ENCODE data around the gene KLHL28.
A peak's percentile ranks its signal among the peaks of the same experiment; 100 is the strongest.

The KLHL28 gene

DNA sequence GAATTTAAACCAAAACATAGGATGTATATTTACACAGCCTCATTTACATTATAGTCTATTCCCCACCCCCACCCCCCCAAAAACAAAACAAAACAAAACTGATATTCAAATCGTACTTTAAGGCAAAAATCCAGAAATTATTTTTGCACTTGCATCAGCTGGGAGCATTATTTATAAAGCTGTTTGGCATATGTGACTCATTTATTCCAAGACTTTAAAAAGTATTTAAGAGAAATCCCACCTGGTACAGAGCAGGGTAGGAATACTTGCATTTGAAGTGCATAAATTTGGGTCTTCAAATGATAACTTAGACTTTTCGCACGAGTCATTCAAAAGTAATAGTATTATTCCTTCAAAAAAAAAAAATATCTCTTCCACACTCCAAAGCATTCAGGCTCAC lies 1.1 kb downstream of the KLHL28 start:
- H3K4me2 ChIP-seq (ENCODE audit: low read length) = peak overlapping the region; percentile 84
- no peak overlapping the region for H2AFZ ChIP-seq (ENCODE audit: low read depth, low read length)
- H3K27ac ChIP-seq (ENCODE audit: low read length) = no peak overlapping the region
- peaks cover 17% of the 10 kb centered on the region for H3K36me3 ChIP-seq (replicated peaks; ENCODE audit: low read depth, low read length)
- no peaks in the 10 kb centered on the region for H3K27me3 ChIP-seq (ENCODE audit: low read depth, low read length)
- peak overlapping the region; percentile 77 for H3K9ac ChIP-seq (ENCODE audit: low read length)
- peaks cover 17% of the 10 kb centered on the region for H4K20me1 ChIP-seq (ENCODE audit: insufficient read depth, low read length)
- H3K79me2 ChIP-seq (ENCODE audit: low read length) = peaks cover 94% of the 10 kb centered on the region
- peaks cover 10% of the 10 kb centered on the region; the same call in 1 of the 2 replicates for H3K9me3 ChIP-seq (ENCODE audit: insufficient read depth, low read length)
- TF ChIP-seq EZH2phosphoT487 (IDR thresholded peaks at IDR 0.05; ENCODE audit: low read depth) = no peak
- TF ChIP-seq, protein P1, sequence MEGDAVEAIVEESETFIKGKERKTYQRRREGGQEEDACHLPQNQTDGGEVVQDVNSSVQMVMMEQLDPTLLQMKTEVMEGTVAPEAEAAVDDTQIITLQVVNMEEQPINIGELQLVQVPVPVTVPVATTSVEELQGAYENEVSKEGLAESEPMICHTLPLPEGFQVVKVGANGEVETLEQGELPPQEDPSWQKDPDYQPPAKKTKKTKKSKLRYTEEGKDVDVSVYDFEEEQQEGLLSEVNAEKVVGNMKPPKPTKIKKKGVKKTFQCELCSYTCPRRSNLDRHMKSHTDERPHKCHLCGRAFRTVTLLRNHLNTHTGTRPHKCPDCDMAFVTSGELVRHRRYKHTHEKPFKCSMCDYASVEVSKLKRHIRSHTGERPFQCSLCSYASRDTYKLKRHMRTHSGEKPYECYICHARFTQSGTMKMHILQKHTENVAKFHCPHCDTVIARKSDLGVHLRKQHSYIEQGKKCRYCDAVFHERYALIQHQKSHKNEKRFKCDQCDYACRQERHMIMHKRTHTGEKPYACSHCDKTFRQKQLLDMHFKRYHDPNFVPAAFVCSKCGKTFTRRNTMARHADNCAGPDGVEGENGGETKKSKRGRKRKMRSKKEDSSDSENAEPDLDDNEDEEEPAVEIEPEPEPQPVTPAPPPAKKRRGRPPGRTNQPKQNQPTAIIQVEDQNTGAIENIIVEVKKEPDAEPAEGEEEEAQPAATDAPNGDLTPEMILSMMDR (IDR thresholded peaks at IDR 0.05; ENCODE audit: low read depth, low read length) = no peak
- H3K4me1 ChIP-seq (ENCODE audit: low read length) = peaks cover 27% of the 10 kb centered on the region
- H3K4me3 ChIP-seq (ENCODE audit: low read length) = peak overlapping the region; percentile 86

DNA sequence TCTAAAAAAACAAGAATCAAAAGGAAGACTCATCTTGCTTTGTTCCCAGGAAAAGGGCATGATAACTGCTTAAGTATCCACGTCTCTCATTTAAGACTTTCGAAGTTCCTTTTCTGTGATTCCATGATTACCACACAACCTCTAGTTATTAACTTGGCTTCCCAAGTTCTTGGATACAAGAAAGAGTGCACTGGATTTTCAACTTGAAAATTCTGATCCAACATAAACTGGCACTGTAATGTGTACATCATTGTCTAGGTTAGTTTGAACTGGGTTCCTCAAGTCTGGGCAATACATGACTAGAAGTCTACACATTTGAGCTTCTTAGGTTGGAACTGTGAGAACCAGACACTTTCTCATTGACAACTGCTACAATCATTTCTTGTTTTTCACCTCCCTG lies 1.6 kb downstream of the KLHL28 start:
- TF ChIP-seq, protein P1 (IDR thresholded peaks at IDR 0.05; ENCODE audit: low read depth, low read length) = no peak
- TF ChIP-seq EZH2phosphoT487 (IDR thresholded peaks at IDR 0.05; ENCODE audit: low read depth) = no peak
- Histone ChIP-seq H3K4me2 (ENCODE audit: low read length) (peak overlapping the region; percentile 84), H3K9ac (ENCODE audit: low read length) (peak overlapping the region; percentile 77), H2AFZ (ENCODE audit: low read depth, low read length) (no peak overlapping the region), H3K27ac (ENCODE audit: low read length) (no peak overlapping the region), H4K20me1 (ENCODE audit: insufficient read depth, low read length) (peaks cover 17% of the 10 kb centered on the region), H3K4me3 (ENCODE audit: low read length) (peak overlapping the region; percentile 86), H3K4me1 (ENCODE audit: low read length) (peaks cover 27% of the 10 kb centered on the region), H3K9me3 (ENCODE audit: insufficient read depth, low read length) (peaks cover 10% of the 10 kb centered on the region; the same call in 1 of the 2 replicates), H3K27me3 (ENCODE audit: low read depth, low read length) (no peaks in the 10 kb centered on the region), H3K79me2 (ENCODE audit: low read length) (peaks cover 93% of the 10 kb centered on the region), H3K36me3 (replicated peaks; ENCODE audit: low read depth, low read length) (peaks cover 17% of the 10 kb centered on the region)

DNA sequence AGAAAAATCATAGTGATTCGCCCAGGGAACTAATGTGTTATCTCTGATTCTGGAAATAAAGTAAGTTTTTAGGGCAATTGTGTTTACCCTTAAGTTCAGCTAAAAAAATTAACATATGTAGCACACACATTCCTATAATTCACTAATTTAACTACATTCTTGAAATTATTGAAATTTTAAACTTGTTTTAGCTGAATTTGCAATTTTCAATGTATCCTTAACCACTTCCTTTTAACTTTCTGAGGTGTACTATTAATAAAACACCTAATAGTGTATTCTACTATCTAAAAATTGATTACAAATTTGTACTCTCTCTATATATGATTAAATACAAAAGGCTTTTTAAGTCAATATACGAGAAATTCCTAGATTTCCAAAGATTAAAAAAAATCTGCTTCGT lies 2.2 kb downstream of the KLHL28 start:
- no peak for TF ChIP-seq EZH2phosphoT487 (IDR thresholded peaks at IDR 0.05; ENCODE audit: low read depth)
- TF ChIP-seq, protein P1 (IDR thresholded peaks at IDR 0.05; ENCODE audit: low read depth, low read length) = no peak
- H3K27me3 ChIP-seq (ENCODE audit: low read depth, low read length) = no peaks in the 10 kb centered on the region
- peak overlapping the region; percentile 77; the same call in 1 of the 2 replicates for H3K9ac ChIP-seq (ENCODE audit: low read length)
- H3K79me2 ChIP-seq (ENCODE audit: low read length) = peaks cover 91% of the 10 kb centered on the region
- H3K4me2 ChIP-seq (ENCODE audit: low read length) = peak overlapping the region; percentile 84
- peaks cover 20% of the 10 kb centered on the region for H4K20me1 ChIP-seq (ENCODE audit: insufficient read depth, low read length)
- H3K27ac ChIP-seq (ENCODE audit: low read length) = no peak overlapping the region
- H3K36me3 ChIP-seq (replicated peaks; ENCODE audit: low read depth, low read length) = peaks cover 16% of the 10 kb centered on the region
- H3K4me1 ChIP-seq (ENCODE audit: low read length) = peaks cover 26% of the 10 kb centered on the region
- no peak overlapping the region for H2AFZ ChIP-seq (ENCODE audit: low read depth, low read length)
- H3K9me3 ChIP-seq (ENCODE audit: insufficient read depth, low read length) = peaks cover 10% of the 10 kb centered on the region; the same call in 1 of the 2 replicates
- peak overlapping the region; percentile 86 for H3K4me3 ChIP-seq (ENCODE audit: low read length)

DNA sequence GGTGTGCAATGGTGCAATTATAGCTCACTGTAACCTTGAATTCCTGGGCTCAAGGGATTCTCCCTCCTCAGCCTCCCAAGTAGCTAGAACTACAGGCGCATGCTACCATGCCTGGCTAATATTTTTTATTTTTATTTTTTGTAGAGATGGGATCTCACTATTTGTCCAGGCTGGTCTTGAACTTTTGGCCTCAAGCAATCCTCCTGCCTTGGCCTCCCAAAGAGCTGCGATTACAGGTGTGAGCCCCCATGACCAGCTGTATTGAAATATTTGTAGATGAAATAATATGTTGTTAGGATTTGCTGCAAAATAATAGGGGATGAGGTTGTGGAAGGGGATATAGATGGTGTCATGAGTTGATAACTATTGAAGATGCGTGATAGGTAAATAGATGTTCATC lies 4.9 kb downstream of the KLHL28 start:
- Histone ChIP-seq H3K4me2 (ENCODE audit: low read length) (no peak overlapping the region), H3K4me1 (ENCODE audit: low read length) (peaks cover 15% of the 10 kb centered on the region), H3K9me3 (ENCODE audit: insufficient read depth, low read length) (no peaks in the 10 kb centered on the region), H3K27ac (ENCODE audit: low read length) (no peak overlapping the region), H3K27me3 (ENCODE audit: low read depth, low read length) (no peaks in the 10 kb centered on the region), H4K20me1 (ENCODE audit: insufficient read depth, low read length) (peaks cover 17% of the 10 kb centered on the region), H3K79me2 (ENCODE audit: low read length) (peaks cover 74% of the 10 kb centered on the region), H2AFZ (ENCODE audit: low read depth, low read length) (no peak overlapping the region), H3K4me3 (ENCODE audit: low read length) (no peak overlapping the region), H3K9ac (ENCODE audit: low read length) (no peak overlapping the region), H3K36me3 (replicated peaks; ENCODE audit: low read depth, low read length) (peaks cover 3% of the 10 kb centered on the region)
- TF ChIP-seq, protein P1 (IDR thresholded peaks at IDR 0.05; ENCODE audit: low read depth, low read length) = no peak
- TF ChIP-seq EZH2phosphoT487 (IDR thresholded peaks at IDR 0.05; ENCODE audit: low read depth) = no peak
